GM23248 (cell line): Measurements from ENCODE around the gene RNF40. TPM values are rescaled to one million over a fixed set of nuclear protein-coding genes. Genes with fewer than 3 reads are reported as not detected.

Experiments used
- DNase-seq: peaks from one replicate; pipeline ENCODE4 v3.0.0-alpha.2; 2015
- H2AFZ ChIP-seq: fragments of 200-600 bp; sonication (generic); 2 replicates; pipeline ENCODE4 v1.6.1; 2016; ENCODE audit warnings: antibody characterized with exemption
- H3F3A ChIP-seq: fragments of 200-600 bp; sonication (generic); 2 replicates; pipeline ENCODE4 v1.6.1; 2016; ENCODE audit warnings: mild to moderate bottlenecking, antibody characterized with exemption, mixed run types; ENCODE audit not compliant: insufficient read depth
- H3K27ac ChIP-seq: fragments of 200-600 bp; sonication (generic); 2 replicates; pipeline ENCODE4 v1.5.1; 2016; ENCODE audit warnings: mild to moderate bottlenecking
- H3K27me3 ChIP-seq: fragments of 200-600 bp; sonication (generic); replicated peaks from 2 replicates; pipeline ENCODE4 v1.6.1; 2016; ENCODE audit warnings: mild to moderate bottlenecking; ENCODE audit not compliant: insufficient read depth
- H3K36me3 ChIP-seq: fragments of 200-600 bp; sonication (generic); 2 replicates; pipeline ENCODE4 v1.6.1; 2016; ENCODE audit warnings: low read depth, mild to moderate bottlenecking
- H3K4me1 ChIP-seq: fragments of 200-600 bp; sonication (generic); 2 replicates; pipeline ENCODE4 v1.6.1; 2016; ENCODE audit warnings: mild to moderate bottlenecking; ENCODE audit not compliant: insufficient read depth
- H3K4me2 ChIP-seq: fragments of 200-600 bp; sonication (generic); one replicate; pipeline ENCODE4 v1.6.1; 2016; ENCODE audit warnings: mild to moderate bottlenecking; ENCODE audit not compliant: unreplicated experiment
- H3K4me3 ChIP-seq: fragments of 200-600 bp; sonication (generic); 2 replicates; pipeline ENCODE4 v1.5.1; 2016; ENCODE audit warnings: mild to moderate bottlenecking
- H3K79me2 ChIP-seq: fragments of 200-600 bp; sonication (generic); 2 replicates; pipeline ENCODE4 v1.6.1; 2016; ENCODE audit warnings: mild to moderate bottlenecking; ENCODE audit not compliant: insufficient read depth
- H3K9ac ChIP-seq: fragments of 200-600 bp; sonication (generic); 2 replicates; pipeline ENCODE4 v1.6.1; 2016; ENCODE audit warnings: mild to moderate bottlenecking
- H3K9me2 ChIP-seq: fragments of 200-600 bp; sonication (generic); 2 replicates; pipeline ENCODE4 v1.6.1; 2016; ENCODE audit warnings: mixed run types, mild to moderate bottlenecking, moderate library complexity; ENCODE audit not compliant: insufficient read depth
- H3K9me3 ChIP-seq: fragments of 200-600 bp; sonication (generic); one replicate; pipeline ENCODE4 v1.6.1; 2017; ENCODE audit warnings: low read depth
- H4K20me1 ChIP-seq: fragments of 200-600 bp; sonication (generic); 2 replicates; pipeline ENCODE4 v1.6.0; 2016; ENCODE audit not compliant: insufficient read depth
- EZH2 ChIP-seq: fragments of 200-600 bp; sonication (generic); IDR thresholded peaks from 2 replicates; pipeline ENCODE4 v1.6.1; 2018; ENCODE audit warnings: antibody characterized with exemption, mild to moderate bottlenecking; ENCODE audit not compliant: insufficient read depth, poor library complexity, severe bottlenecking
- EZH2phosphoT487 ChIP-seq: fragments of 200-600 bp; sonication (generic); IDR thresholded peaks from 2 replicates; pipeline ENCODE4 v1.6.1; 2018; ENCODE audit warnings: antibody characterized with exemption, moderate library complexity, mild to moderate bottlenecking, low read depth; ENCODE audit not compliant: insufficient read depth
- WGBS, 2 experiments: methylation state at CpG; one replicate each; pipeline ENCODE4 v1.1.6; 2015 to 2017; ENCODE audit warnings: low lambda C conversion rate in 2 of 2, low coverage in 1 of 2; ENCODE audit errors: missing lambda C conversion rate in 2 of 2; 5-methylcytosine and 5-hydroxymethylcytosine counted together
- in situ Hi-C: fragments of 300-500 bp; cut with MboI; formaldehyde crosslinking; loops from 2 replicates; pipeline ENCODE4 v1.15.0; 2020
- polyA plus RNA-seq: library from polyadenylated mRNA; unstranded; fragments of >200 nt; fragmentation: Nextera tagmentation; extraction: Ambion mirVana; gene quantifications from 2 replicates; pipeline ENCODE4 v1.2.1, GENCODE V29; 2016
- total RNA-seq: library from RNA; depleted of rRNA; stranded (reverse); fragments of >200 nt; shearing (Covaris generic); gene quantifications from 2 replicates; pipeline ENCODE4 v1.2.3, GENCODE V29; 2014; rRNA removed

Gene RNF40
- total RNA-seq (97.9 and 99.0 TPM in 2 replicates), polyA plus RNA-seq (71.2 and 71.5 TPM in 2 replicates)

DNA sequence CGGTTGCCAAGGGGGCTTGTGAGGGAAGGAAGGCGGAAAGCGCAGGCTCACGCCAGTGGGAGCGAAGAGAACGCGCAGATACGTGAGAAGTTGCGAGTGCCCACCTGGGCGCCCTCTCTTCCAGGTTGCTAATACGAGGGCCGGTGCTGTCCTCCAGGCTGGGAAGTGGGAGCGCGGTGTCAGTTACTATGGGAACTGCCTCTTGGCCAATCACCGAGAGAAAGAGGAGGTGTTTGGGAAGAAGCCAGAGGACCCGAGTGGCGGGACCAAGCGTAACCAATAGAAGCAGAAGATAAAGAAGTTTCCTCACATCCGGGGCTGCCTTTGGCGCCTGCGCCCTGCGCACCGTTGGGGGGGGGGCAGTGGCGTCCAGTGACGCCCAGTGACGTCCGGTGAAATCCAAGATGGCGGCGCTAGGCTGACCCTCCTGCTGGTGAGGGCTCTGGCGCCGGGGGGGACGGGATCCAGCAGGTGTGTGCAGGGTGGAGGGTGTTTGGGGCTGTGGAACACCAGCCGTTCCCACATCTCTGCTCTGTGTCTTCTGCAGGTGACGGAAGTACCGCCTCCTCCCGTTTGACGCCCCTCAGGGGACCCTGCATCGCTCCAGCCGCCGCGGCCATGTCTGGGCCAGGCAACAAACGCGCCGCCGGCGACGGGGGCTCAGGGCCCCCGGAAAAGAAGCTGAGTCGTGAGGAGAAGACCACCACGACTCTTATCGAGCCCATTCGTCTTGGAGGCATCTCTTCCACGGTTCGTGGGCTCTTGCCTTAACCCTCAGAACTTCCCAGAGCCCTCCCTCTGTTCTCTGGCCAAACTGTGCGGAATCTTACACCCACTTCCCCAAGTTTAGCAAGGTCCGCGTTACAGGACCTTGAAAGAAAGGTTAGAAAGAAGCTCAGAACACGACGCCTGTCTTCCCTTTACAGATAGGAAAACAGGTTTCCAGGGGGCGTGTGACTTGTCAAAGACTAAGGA is at the start of gene RNF40, which contains the start of gene CFAP119:
TSS of gene RNF40 (plus strand) at position 395 of the 975 bp plus-strand sequence. CDS start at position 619, 224 bp downstream.
TSS of gene CFAP119 (minus strand) at position 135 of the 975 bp plus-strand sequence. CDS start 314 bp downstream, outside the sequence.
- DNase-seq: peak; percentile 99
- no peak for TF ChIP-seq EZH2
- no peak for TF ChIP-seq EZH2phosphoT487
- Histone ChIP-seq H3K9me3 (no peaks in the 10 kb centered on the region), H4K20me1 (no peaks in the 10 kb centered on the region), H3K4me1 (peaks cover 14% of the 10 kb centered on the region), H3K27me3 (no peaks in the 10 kb centered on the region), H3K79me2 (peaks cover 43% of the 10 kb centered on the region), H3K4me3 (peak within 1 kb of the TSS; percentile 79), H3K9ac (peak within 1 kb of the TSS; percentile 90), H2AFZ (peak within 1 kb of the TSS; percentile 84), H3K9me2 (no peaks in the 10 kb centered on the region), H3F3A (peaks cover 9% of the 10 kb centered on the region), H3K4me2 (peak within 1 kb of the TSS; percentile 90), H3K36me3 (peaks cover 36% of the 10 kb centered on the region; the same call in 1 of the 2 replicates), H3K27ac (peak within 1 kb of the TSS; percentile 52)
- 2 to 3% methylated on average over 53 to 59 of the region's 60 CpGs for WGBS, 2 experiments
- in situ Hi-C loops: no loop called here

DNA sequence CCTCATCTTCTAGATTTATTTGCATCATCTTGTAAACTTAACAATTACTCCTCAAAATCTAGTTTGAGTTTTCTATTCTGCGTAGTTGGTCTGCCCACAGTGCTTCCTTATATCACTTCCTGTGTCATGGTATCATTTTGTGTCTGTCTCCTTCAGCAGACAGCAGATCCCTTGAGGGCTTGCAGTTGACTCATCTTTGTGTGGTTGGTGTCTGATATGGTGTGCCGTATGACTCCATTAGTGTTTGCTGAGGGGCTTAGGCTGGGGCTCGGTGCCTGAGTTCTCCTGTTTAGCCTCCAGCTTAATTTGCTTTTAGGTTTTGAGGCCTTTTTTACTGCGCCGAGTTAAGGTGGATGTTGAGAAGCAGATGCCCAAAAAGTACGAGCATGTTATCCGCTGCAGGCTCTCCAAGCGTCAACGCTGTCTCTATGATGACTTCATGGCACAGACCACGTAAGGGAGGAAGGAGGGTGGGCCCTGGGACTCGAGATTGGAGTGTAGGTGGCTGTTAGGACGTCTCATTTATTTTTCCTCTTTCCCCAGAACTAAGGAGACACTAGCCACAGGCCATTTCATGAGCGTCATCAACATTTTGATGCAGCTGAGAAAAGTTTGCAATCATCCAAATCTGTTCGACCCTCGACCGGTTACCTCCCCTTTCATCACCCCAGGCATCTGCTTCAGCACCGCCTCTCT is 46.2 kb upstream of the RNF40 start:
- 0 out of 2 replicates have a peak overlapping the region, but pooled peaks have one; percentile 30 for H3K9ac ChIP-seq
- TF ChIP-seq EZH2: no peak
- no peak for TF ChIP-seq EZH2phosphoT487
- no peak overlapping the region for H3K4me3 ChIP-seq
- no peak overlapping the region for H2AFZ ChIP-seq
- peaks cover 15% of the 10 kb centered on the region for H4K20me1 ChIP-seq
- peaks cover 57% of the 10 kb centered on the region for H3F3A ChIP-seq
- H3K4me1 ChIP-seq: peaks cover 15% of the 10 kb centered on the region
- H3K36me3 ChIP-seq: peaks cover 83% of the 10 kb centered on the region
- peak overlapping the region; percentile 78 for H3K27ac ChIP-seq
- no peak overlapping the region for H3K4me2 ChIP-seq
- H3K9me2 ChIP-seq: no peaks in the 10 kb centered on the region
- in situ Hi-C loops: no loop called here
- H3K79me2 ChIP-seq: peaks cover 69% of the 10 kb centered on the region
- WGBS, 2 experiments: 86 to 87% methylated on average over 17 of the region's 17 CpGs
- H3K27me3 ChIP-seq: no peaks in the 10 kb centered on the region
- H3K9me3 ChIP-seq: no peaks in the 10 kb centered on the region
- DNase-seq: peak; percentile 65

DNA sequence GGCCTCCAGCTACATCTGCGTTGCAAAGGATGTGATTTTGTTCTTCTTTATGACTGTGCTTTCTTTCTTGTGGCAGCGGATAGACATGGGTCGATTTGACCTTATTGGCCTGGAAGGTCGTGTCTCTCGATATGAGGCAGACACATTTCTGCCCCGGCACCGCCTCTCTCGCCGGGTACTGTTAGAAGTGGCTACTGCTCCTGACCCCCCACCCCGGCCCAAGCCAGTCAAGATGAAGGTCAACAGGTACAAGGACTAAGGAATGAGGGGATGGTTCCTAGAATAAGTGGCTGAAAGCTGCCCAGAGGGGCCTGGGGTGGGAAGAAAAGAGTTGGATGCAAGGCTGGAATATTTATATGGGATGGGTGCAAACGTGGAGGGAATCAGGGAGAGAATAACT is 42.0 kb upstream of the RNF40 start:
- peaks cover 9% of the 10 kb centered on the region; the same call in 1 of the 2 replicates for H4K20me1 ChIP-seq
- no peaks in the 10 kb centered on the region for H3K9me3 ChIP-seq
- TF ChIP-seq EZH2phosphoT487: no peak
- no peak for TF ChIP-seq EZH2
- H3F3A ChIP-seq: peaks cover 31% of the 10 kb centered on the region
- no peak overlapping the region for H3K9ac ChIP-seq
- H3K4me2 ChIP-seq: no peak overlapping the region
- in situ Hi-C loops: no loop called here
- H3K27me3 ChIP-seq: no peaks in the 10 kb centered on the region
- no peak overlapping the region for H3K4me3 ChIP-seq
- no peak overlapping the region for H2AFZ ChIP-seq
- H3K27ac ChIP-seq: no peak overlapping the region
- no peak for DNase-seq
- peaks cover 5% of the 10 kb centered on the region for H3K4me1 ChIP-seq
- H3K36me3 ChIP-seq: peaks cover 86% of the 10 kb centered on the region
- no peaks in the 10 kb centered on the region for H3K9me2 ChIP-seq
- H3K79me2 ChIP-seq: peaks cover 83% of the 10 kb centered on the region
- WGBS, 2 experiments: 87 to 88% methylated on average over 11 of the region's 11 CpGs

DNA sequence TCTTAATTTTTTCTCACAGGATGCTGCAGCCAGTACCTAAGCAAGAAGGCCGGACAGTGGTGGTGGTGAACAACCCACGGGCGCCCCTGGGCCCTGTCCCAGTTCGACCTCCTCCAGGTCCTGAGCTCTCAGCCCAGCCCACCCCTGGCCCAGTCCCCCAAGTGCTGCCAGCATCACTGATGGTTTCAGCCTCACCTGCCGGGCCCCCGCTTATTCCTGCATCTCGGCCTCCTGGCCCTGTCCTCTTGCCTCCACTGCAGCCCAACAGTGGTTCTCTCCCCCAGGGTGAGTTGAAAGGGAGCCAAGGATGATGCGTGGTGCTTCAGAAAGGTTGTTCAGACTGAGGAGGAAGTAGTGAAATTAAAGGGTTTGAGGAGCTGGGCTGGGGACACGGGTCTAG is 41.4 kb upstream of the RNF40 start:
- DNase-seq: no peak
- H3K79me2 ChIP-seq: peaks cover 86% of the 10 kb centered on the region
- H3K4me2 ChIP-seq: no peak overlapping the region
- in situ Hi-C loops: no loop called here
- TF ChIP-seq EZH2: no peak
- no peak for TF ChIP-seq EZH2phosphoT487
- 0 out of 2 replicates have a peak, but pooled peaks cover 8% of the 10 kb centered on the region for H4K20me1 ChIP-seq
- H3K27me3 ChIP-seq: no peaks in the 10 kb centered on the region
- no peak overlapping the region for H3K4me3 ChIP-seq
- peaks cover 1% of the 10 kb centered on the region; the same call in 1 of the 2 replicates for H3K4me1 ChIP-seq
- no peak overlapping the region for H2AFZ ChIP-seq
- H3K27ac ChIP-seq: no peak overlapping the region
- H3K9me2 ChIP-seq: no peaks in the 10 kb centered on the region
- peaks cover 26% of the 10 kb centered on the region for H3F3A ChIP-seq
- no peak overlapping the region for H3K9ac ChIP-seq
- 97% methylated on average over 8 of the region's 9 CpGs for WGBS, 2 experiments
- H3K9me3 ChIP-seq: no peaks in the 10 kb centered on the region
- H3K36me3 ChIP-seq: peaks cover 83% of the 10 kb centered on the region
